Kidney capillary endothelial cell (primary cell): Measurements from ENCODE around the gene COL25A1.
A peak's percentile ranks its signal among the peaks of the same experiment; 100 is the strongest.
"Not testable (repeated sequence)": the region's sequence is repeated elsewhere in the genome, so short reads cannot be mapped to it uniquely, and the experiment has no call there.

ENCODE experiments used
- DNase-seq: peaks from one replicate; pipeline ENCODE4 v3.0.0-alpha.2; 2018; ENCODE audit warnings: low spot score

The COL25A1 gene

GRCh38 chr4:109049926-109050325 is 252.5 kb downstream of the COL25A1 start:
- no peak for DNase-seq

- DNase-seq: no peak
Observed at GRCh38 chr4:109046471-109047201, 255.8 kb downstream of the COL25A1 start.

- no peak for DNase-seq
Observed at GRCh38 chr4:109044431-109044830, 258.0 kb downstream of the COL25A1 start.

GRCh38 chr4:109043286-109043685 is 259.2 kb downstream of the COL25A1 start:
- no peak for DNase-seq

GRCh38 chr4:109041463-109042360 is 260.7 kb downstream of the COL25A1 start:
- DNase-seq: no peak

GRCh38 chr4:109040441-109040840 is 262.0 kb downstream of the COL25A1 start:
- DNase-seq: peak; percentile 31

GRCh38 chr4:109037026-109037425 is 265.4 kb downstream of the COL25A1 start:
- no peak for DNase-seq

- no peak for DNase-seq
Observed at GRCh38 chr4:109033993-109034392, 268.5 kb downstream of the COL25A1 start.

GRCh38 chr4:109032671-109033070 is 269.8 kb downstream of the COL25A1 start:
- DNase-seq: no peak

- no peak for DNase-seq
Observed at GRCh38 chr4:109029987-109030386, 272.5 kb downstream of the COL25A1 start.

GRCh38 chr4:109027016-109027500 is 275.4 kb downstream of the COL25A1 start:
- DNase-seq: no peak

GRCh38 chr4:109026588-109026987 is 275.9 kb downstream of the COL25A1 start:
- DNase-seq: no peak

- no peak for DNase-seq
Observed at GRCh38 chr4:109025471-109026076, 276.9 kb downstream of the COL25A1 start.

GRCh38 chr4:109022961-109023360 is 279.5 kb downstream of the COL25A1 start:
- no peak for DNase-seq

GRCh38 chr4:109021630-109022029 is 280.8 kb downstream of the COL25A1 start:
- not testable (repeated sequence) for DNase-seq

GRCh38 chr4:109020861-109021260 is 281.6 kb downstream of the COL25A1 start:
- no peak for DNase-seq

- DNase-seq: no peak
Observed at GRCh38 chr4:109016200-109016599, 286.3 kb downstream of the COL25A1 start.

GRCh38 chr4:109015413-109015810 is 287.0 kb downstream of the COL25A1 start:
- DNase-seq: no peak

GRCh38 chr4:109014593-109015412 is 287.7 kb downstream of the COL25A1 start:
- no peak for DNase-seq

GRCh38 chr4:109012286-109012880 is 290.1 kb downstream of the COL25A1 start:
- DNase-seq: no peak
